Pancreas (tissue), 10 donors: ENCODE data around the gene USP11. TPM values are rescaled to one million over a fixed set of nuclear protein-coding genes. Genes with fewer than 3 reads are reported as not detected.
"Not testable (repeated sequence)": the region's sequence is repeated elsewhere in the genome, so short reads cannot be mapped to it uniquely, and the experiment has no call there.

Experiments
- ATAC-seq, 4 donors: fragments of 200-7000 bp; cut with Tn5 transposase; one replicate each; pipeline versions ENCODE4 v1.8.0 to v1.9.1; 2020; ENCODE audit warnings: mild to moderate bottlenecking in 4 of 4, moderate library complexity in 4 of 4
- DNase-seq, 6 donors: peaks; one replicate each; pipeline ENCODE4 v3.0.0-alpha.2; 2020
- FAIRE-seq: peaks from 2 replicates; lab custom pipeline; 2012; peaks lifted over from hg19 to GRCh38; lab: Jason Lieb, UNC
- H3K27ac ChIP-seq, 4 donors: fragments of 200-600 bp; sonication (generic); 1 replicate in 3 of 4; 2 replicates in 1 of 4; pipeline versions ENCODE4 v1.5.0 to v1.8.0; 2020
- H3K27me3 ChIP-seq, 4 donors: fragments of 200-600 bp; one replicate each; pipeline ENCODE4 v1.8.0; 2021
- H3K36me3 ChIP-seq, 3 donors: fragments of 200-600 bp; sonication (generic) in 1 of 3; one replicate each; pipeline versions ENCODE4 v1.5.0 to v1.8.0; 2020 to 2021
- H3K4me1 ChIP-seq, 3 donors: fragments of 200-600 bp; one replicate each; pipeline ENCODE4 v1.8.0; 2021
- H3K4me3 ChIP-seq, 4 donors: fragments of 200-600 bp; sonication (generic) in 2 of 4; one replicate each; pipeline versions ENCODE4 v1.5.0 to v1.8.0; 2020 to 2021
- H3K9me3 ChIP-seq, 4 donors: fragments of 200-600 bp; one replicate each; pipeline ENCODE4 v1.8.0; 2021
- WGBS, 2 donors: extraction: QIAGEN DNeasy Blood & Tissue Kit; methylation state at CpG; one replicate each; pipeline ENCODE4 v1.1.7; 2013; 5-methylcytosine and 5-hydroxymethylcytosine counted together
- intact Hi-C, 3 donors: fragments of 100-400 bp; cut with DNase I; formaldehyde crosslinking; loops; one replicate each; pipeline versions ENCODE4 v1.11.1 to v1.14.2; 2022
- polyA plus RNA-seq, 2 donors: library from polyadenylated mRNA; stranded (reverse); fragments of 200-250 nt; gene quantifications; one replicate each; pipeline ENCODE4 v1.2.3, GENCODE V29; 2013
- total RNA-seq, 6 donors: library from RNA; stranded (reverse); fragmentation: NEBNext Ultra II Directional in 4 of 6; extraction: Animal tissue kit (Norgen Biotek cat#: 25700) in 4 of 6; gene quantifications; one replicate each; pipeline versions ENCODE4 v1.2.1 to v1.2.4, GENCODE V29; 2021 to 2023
- TF ChIP-seq, protein P1 (sequence below), 4 donors: fragments of 200-600 bp; sonication (generic) in 3 of 4; IDR thresholded peaks; one replicate each; pipeline versions ENCODE4 v1.5.0 to v1.8.0; 2021; ENCODE audit warnings: antibody characterized with exemption in 4 of 4
- donor health status: healthy with polysubstance abuse.
- donor health status: DM: no; HTN: no; CAD: no; lungs with moderate emphysema.
- donor health status: DM: no; HTN: no; CAD: no.
- donor health status: control.
- donor health status: control.
- donor health status: Bipolar disorder and iron deficiency.
- donor health status: DM: yes; HTN: yes; CAD: no.
- donor health status: DM: no; HTN: no; CAD: no.
- donor health status: DM: no; HTN: no; CAD: no.
- donor health status: DM: yes; HTN: yes; CAD: no.

USP11 gene
- total and polyA plus RNA-seq, 8 donors: 17.6 to 58.4 (median 25.3) TPM

DNA sequence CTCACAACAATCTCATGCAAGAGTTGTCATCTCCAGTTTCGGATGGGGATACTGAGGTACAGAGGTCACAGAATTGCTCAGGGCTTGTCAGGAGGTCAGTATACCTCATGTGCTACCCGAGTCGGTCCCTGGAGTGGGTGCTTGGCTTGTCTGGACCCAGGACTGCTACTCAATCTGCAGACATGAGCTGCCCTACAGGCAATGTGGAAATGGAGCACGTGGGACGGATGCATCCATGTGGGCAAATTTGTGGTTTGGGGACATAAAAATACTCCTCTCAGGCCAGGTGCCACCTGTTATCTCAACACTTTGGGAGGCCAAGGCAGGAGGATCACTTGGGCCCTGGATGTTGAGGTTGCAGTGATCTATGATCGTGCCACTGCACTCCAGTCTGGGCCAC is 15.8 kb downstream of the USP11 start:
- ATAC-seq (no peak), DNase-seq (no peak), FAIRE-seq (no peak)
- Histone ChIP-seq H3K4me3 (no peak overlapping the region), H3K36me3 (no peaks in the 10 kb centered on the region), H3K4me1 (no peaks in the 10 kb centered on the region), H3K27ac (no peak overlapping the region), H3K27me3 (no peaks in the 10 kb centered on the region), H3K9me3 (no peaks in the 10 kb centered on the region)
- intact Hi-C loops: no loop called here
- 80 to 97% methylated on average over 6 of the region's 6 CpGs for WGBS, 2 donors
- TF ChIP-seq, protein P1, sequence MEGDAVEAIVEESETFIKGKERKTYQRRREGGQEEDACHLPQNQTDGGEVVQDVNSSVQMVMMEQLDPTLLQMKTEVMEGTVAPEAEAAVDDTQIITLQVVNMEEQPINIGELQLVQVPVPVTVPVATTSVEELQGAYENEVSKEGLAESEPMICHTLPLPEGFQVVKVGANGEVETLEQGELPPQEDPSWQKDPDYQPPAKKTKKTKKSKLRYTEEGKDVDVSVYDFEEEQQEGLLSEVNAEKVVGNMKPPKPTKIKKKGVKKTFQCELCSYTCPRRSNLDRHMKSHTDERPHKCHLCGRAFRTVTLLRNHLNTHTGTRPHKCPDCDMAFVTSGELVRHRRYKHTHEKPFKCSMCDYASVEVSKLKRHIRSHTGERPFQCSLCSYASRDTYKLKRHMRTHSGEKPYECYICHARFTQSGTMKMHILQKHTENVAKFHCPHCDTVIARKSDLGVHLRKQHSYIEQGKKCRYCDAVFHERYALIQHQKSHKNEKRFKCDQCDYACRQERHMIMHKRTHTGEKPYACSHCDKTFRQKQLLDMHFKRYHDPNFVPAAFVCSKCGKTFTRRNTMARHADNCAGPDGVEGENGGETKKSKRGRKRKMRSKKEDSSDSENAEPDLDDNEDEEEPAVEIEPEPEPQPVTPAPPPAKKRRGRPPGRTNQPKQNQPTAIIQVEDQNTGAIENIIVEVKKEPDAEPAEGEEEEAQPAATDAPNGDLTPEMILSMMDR (IDR thresholded peaks at IDR 0.05): no peak

DNA sequence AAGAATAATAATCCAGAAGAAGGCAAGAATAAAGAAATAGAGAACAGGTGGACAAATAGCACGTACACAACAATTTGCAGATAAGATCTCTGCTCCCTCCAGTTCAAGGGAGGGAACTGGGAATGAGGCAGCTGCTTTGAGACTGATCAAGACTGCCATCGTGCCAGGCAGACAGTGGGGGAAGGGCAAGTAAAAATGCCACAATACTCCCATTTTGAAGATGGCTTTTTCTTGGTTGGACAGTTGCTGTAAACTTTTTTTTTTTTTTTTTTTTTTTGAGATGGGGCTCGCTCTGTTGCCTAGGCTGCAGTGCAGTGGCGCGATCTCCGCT is 17.2 kb downstream of the USP11 start:
- DNase-seq: peak in 1 of 6 donors; percentile 28
- no peak for FAIRE-seq
- WGBS, 2 donors: 73 to 76% methylated on average over 6 of the region's 6 CpGs
- intact Hi-C loops: no loop called here
- Histone ChIP-seq H3K27me3 (no peaks in the 10 kb centered on the region), H3K36me3 (no peaks in the 10 kb centered on the region), H3K9me3 (no peaks in the 10 kb centered on the region), H3K4me1 (no peaks in the 10 kb centered on the region), H3K4me3 (no peak overlapping the region), H3K27ac (no peak overlapping the region)
- TF ChIP-seq, protein P1 (IDR thresholded peaks at IDR 0.05): no peak
- peak; percentile 30 to 79 (median 63) for ATAC-seq

DNA sequence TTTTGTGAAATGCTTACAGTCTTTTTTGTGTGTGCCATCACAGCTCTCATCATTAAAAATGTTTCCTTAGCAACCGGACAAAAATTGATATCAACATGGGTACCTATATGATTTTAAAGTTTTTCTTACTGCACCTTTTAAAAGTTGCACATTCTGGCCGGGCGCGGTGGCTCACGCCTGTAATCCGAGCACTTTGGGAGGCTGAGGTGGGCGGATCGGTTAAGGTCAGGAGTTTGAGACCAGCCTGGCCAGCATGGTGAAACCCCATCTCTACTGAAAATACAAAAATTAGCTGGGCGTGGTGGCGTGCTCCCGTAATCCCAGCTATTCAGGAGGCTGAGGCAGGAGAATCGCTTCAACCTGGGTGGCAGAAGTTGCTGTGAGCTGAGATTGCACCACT is 24.8 kb downstream of the USP11 start:
- H3K9me3 ChIP-seq, DNase-seq, H3K27me3 ChIP-seq, H3K36me3 ChIP-seq, ATAC-seq, FAIRE-seq, H3K27ac ChIP-seq, H3K4me3 ChIP-seq, intact Hi-C loops, H3K4me1 ChIP-seq: not testable (repeated sequence)
- WGBS, 2 donors: 85 to 90% methylated on average over 12 of the region's 12 CpGs

DNA sequence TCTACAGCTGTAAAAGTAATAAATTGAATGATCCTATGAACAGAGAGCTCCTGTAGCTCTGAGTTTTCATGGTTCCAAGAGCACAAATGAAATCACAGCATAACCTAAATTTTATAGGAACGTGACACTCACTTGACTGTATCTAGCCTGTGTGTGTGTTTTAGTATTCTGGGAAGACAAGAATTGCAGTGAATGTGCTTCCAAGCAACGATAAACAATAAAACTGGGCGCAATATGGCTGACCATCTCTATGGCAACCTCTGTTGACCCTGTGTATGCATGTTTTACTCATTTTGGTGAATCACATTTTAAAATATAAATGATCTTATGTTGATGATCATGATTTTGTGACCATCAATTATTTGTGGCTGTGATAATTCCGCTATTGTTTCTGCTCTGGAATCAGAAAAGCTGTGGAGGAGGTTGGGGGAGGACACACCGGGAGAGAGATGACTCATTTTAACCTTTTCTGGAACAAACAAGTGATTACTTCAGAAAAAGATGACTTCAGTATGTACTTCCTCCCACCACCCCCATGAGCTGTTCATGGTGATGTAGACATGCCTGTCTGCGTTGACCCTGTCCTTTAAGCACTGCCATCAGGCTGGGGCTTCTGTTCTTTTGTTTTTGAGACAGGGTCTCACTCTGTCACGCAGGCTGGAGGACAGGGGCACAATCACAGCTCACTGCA is 31.8 kb downstream of the USP11 start:
- H3K27ac ChIP-seq: no peak overlapping the region
- WGBS, 2 donors: 61 to 72% methylated on average over 7 of the region's 7 CpGs
- peaks cover 0 to 5% (median 0%) of the 10 kb centered on the region in 4 donors for H3K27me3 ChIP-seq
- H3K4me1 ChIP-seq: no peaks in the 10 kb centered on the region
- no peaks in the 10 kb centered on the region for H3K9me3 ChIP-seq
- TF ChIP-seq, protein P1 (IDR thresholded peaks at IDR 0.05): no peak
- peak in 1 of 4 donors; percentile 29 for ATAC-seq
- intact Hi-C loops: no loop called here
- H3K4me3 ChIP-seq: no peak overlapping the region
- DNase-seq: no peak
- H3K36me3 ChIP-seq: no peaks in the 10 kb centered on the region
- FAIRE-seq: no peak

DNA sequence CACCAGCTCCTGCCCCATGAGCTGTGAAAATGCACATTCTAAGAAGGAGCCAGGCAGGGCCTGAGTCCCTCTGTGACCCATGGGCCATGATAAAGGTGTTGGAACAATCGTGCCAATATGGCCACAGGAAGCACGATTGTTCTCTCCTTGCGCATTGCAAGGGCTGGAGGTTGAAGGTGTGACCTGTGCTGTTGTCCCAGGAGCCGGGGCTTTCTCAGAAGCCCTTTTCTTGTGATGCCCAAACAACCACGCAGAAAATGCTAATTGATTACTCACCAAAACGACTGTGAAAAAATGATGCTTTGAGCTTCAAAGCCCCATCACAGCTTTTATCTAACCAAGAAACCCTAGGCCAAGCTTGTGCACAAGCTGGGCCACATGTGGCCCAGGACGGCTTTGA is 33.8 kb downstream of the USP11 start:
- Histone ChIP-seq H3K36me3 (no peaks in the 10 kb centered on the region), H3K9me3 (no peaks in the 10 kb centered on the region), H3K27me3 (peaks cover 0 to 7% (median 0%) of the 10 kb centered on the region in 4 donors), H3K27ac (no peak overlapping the region), H3K4me3 (no peak overlapping the region), H3K4me1 (no peaks in the 10 kb centered on the region)
- 72 to 78% methylated on average over 7 of the region's 7 CpGs for WGBS, 2 donors
- DNase-seq: no peak
- intact Hi-C loops: no loop called here
- FAIRE-seq: no peak
- TF ChIP-seq, protein P1 (IDR thresholded peaks at IDR 0.05): no peak
- no peak for ATAC-seq
